ENCODE results near the gene SUPT16H.
"Not testable (repeated sequence)": the region's sequence is repeated elsewhere in the genome, so short reads cannot be mapped to it uniquely, and the experiment has no call there.

Gene SUPT16H

DNA sequence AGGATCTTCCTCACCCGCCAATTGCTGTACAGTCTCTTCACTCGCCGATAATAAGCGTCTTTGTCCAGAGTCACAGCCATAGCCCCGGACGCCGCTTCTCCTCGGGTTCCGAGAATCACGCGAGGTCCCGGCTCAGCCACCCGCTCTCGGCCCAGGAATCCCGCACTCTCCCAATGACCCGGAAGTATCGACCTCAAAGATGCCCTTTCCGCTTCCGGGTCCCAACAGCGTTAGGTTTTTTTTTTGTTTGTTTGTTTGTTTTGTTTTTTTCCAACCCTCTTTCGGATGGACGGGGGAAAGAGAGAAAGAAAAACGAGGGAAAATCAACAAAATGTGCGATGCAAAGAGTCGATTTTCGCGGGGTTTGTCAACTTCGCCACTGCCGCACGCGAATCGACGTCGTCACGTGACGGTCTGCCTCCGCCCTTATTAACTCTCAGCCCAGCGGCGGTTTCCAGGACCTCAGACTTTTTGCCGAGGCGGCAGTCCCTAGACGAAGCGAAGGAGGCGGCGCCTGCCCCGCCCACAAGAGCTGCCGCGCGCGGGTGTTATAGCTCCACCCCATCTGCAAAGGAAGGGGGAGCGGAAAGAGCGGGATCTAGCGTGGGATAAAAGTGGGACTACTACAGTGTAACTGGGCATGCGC is at the start of gene SUPT16H:
Gene SUPT16H (minus strand): TSS at position 172 of the 646 bp plus-strand sequence. CDS start 92 bp downstream, at position 80.
- peak; percentile 100 for DNase-seq

DNA sequence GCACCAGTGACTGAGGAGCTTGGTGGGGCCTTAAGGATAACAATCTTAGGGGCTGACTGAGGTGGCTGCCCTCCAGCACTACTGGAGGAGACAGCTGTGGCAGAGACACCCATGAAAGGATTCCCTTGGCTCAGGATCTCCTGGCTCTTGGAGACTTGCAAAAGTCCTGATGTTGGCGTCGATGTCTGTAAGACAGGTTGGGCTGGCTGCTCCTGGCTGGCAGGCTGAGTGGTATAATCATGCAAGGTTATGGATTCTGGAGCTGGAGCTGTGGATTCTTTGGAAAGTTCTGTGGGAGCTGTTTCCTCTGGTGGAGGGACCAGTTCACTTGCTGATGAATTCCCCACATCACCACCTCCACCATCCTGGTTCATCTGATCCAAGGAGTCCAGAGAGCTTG is 47.3 kb upstream of the SUPT16H start:
- no peak for DNase-seq

- peak; percentile 100 for DNase-seq
These were observed 45.1 kb upstream of the SUPT16H start for GRCh38 chr14:21428930-21429329.

GRCh38 chr14:21426692-21427091 is 42.9 kb upstream of the SUPT16H start:
- no peak for DNase-seq

DNA sequence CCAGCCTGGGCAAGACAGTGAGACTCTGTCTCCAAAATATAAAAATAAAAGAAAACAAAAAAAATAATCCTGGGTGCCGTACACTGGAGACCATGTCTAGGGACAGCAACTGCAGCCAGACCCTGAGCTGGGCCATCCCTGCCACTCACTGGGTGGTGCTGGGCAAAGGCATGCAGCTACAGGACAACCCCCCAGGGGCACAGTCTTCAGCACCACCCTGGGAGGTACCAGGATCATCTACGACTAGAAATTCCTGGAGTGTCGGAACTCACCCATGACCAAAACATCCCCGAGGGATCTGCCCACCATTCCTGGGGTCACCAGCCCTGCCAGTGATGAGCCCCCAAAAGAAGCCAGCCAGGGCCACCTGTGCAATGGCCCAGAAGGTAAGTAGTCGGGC is 35.7 kb upstream of the SUPT16H start:
- DNase-seq, result no peak

- no peak for DNase-seq
These were observed 31.5 kb upstream of the SUPT16H start for GRCh38 chr14:21415329-21415728.

- DNase-seq, result no peak
These were observed 30.4 kb upstream of the SUPT16H start for GRCh38 chr14:21414137-21414631.

DNA sequence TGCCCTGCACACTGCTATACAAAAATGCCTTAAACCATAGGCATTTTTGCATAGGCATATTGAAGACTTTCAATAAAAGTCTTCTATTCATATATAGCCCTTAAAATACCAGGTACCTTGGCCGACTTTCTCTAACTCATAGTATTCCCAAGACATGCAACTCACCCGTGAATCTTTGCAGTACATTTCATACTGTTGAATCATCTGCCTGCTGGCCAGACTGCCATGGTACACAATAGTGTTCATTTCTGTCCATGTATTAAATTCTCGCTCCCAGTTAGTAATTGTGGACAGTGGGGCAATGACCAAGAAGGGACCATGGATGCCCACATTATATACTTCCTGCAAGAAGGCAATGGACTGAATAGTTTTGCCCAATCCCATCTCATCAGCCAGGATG is 24.3 kb upstream of the SUPT16H start:
- DNase-seq, result no peak

DNA sequence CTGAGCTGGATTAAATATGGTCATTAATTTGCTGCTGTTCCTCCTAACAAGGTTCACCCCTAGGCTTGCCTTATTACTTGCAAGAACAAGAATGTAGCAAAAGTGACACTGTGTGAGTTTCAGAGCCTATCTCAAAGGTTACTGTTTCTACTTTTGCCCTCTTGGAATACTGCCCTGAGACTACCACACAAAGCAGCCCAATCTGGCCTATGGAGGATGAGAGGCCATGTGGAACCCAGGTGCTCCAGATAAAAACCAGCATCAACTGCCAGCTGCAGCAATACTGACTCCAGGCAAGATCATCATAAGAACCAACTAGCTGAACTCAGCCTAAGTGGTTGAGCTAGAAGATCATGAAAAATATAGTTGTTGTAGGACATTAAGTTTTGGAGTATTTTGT is 22.4 kb upstream of the SUPT16H start:
- DNase-seq, result no peak

- DNase-seq, result no peak
These were observed 21.3 kb upstream of the SUPT16H start for GRCh38 chr14:21405097-21405496.

DNA sequence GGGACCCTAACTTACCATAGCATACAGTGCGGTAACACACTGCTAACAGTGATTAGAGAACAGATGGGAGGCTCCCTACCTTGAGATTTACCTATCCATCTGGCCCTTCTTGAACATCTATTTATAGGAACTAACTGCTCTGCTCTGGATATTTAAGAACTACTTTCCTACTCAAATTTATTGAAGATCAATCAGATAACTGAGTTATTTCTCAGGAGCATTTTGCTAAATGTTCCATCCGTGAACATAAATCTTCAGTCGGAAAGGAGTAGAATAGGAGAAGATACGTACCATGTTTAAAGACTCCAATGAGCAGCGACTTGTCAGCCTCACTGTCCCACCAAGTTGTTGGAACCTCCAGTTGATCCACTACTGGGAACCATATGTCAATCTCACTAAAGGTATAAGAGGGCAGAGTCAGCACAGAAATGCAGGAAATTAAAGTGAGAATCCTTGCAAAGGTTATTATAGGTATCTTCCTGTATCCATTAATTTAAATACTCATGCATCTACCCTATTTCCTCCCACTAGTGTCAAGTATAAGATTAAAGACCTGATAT is 15.6 kb upstream of the SUPT16H start:
- peak; percentile 66 for DNase-seq

DNA sequence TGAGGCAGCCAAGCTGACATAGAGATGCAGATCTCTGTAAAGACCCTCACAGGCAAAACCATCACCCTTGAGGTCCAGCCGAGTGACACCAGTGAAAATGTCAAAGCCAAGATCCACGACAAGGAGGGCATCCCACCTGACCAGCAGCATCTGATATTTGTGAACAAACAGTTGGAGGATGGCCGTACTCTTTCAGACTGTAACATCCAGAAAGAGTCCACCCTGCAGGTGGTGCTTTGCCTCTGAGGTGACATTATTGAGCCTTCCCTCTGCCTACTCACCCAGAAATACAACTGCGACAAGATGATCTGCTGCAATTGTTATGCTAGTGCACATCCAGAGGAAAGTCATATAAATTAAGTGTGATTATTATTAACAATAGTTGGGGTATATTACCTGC is 15.1 kb upstream of the SUPT16H start:
- no peak for DNase-seq

- DNase-seq, result no peak
These were observed 11.6 kb upstream of the SUPT16H start for GRCh38 chr14:21395450-21395849.

DNA sequence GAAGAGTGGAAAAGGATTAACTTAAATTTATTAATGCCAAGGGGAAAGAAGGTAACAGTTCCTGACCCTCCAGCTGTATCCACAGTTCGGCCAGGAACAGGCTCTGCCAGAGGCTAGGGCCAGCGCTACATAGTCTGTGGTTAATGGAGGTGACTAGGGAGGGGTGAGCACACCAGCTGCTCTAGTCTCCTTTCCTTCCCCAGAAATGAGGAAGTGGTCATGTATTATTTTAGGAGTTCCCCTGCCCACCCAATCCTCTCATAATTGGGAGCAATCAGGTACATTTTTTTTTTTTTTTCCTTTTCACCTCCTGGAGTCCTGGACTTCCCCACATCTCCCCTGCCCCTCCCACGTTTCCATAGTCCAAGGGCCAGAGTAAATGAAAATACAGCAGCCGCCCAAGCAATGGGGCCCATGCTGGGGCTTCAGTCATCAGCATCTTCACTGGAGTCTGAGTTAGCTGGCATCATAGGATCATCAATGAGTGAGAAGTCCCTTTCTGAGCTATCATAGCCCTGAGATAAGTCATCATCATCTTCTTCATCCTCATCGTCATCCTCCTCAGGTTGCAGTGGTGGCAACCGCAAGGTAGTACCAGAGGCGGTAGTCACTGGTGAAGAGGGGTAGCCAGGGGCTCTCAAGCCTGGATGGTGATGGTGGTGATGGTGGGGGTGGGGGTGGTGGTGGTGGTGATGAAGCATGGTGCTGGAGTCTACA is 1.5 kb upstream of the SUPT16H start:
- DNase-seq, result no peak

DNA sequence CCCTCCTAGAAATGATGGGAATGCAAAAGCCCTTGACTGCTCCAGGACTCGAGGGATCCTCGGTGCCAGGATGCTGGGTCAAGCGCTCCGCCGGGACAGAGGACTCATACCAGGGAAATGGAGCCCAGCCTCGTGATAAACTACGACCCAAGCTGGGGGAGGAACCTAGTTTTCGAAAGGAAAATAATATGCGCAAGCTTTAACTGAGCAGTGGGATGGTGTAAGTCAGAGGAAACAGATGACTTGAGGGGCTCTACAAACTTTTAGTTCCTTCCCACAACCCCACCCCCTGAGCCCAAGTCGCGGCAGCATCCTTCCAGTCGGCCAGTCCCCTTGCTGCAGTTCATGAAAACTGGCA is 654 bp upstream of the SUPT16H start:
- peak; percentile 65 for DNase-seq

- DNase-seq, result peak; percentile 92
These were observed 652 bp downstream of the SUPT16H start for GRCh38 chr14:21382886-21383847.

GRCh38 chr14:21382095-21382494 is 1.7 kb downstream of the SUPT16H start:
- DNase-seq, result no peak

DNA sequence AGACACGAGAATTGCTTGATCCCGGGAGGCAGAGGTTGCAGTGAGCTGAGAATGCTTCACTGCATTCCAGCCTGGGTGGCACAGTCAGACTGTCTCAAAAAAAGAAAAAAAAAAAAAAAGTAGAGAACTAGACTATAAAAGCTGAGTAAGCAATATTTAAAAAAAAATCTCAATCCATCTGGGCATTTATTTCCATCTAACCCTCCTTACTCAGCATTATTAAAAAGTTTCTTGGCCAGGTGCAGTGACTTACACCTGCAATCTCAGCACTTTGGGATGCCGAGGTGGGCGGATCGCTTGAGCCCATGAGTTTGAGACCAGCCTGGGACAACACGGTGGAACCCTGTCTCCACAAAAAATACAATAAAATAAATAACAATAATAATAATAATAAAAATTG is 4.5 kb downstream of the SUPT16H start:
- no peak for DNase-seq

GRCh38 chr14:21373980-21374379 is 9.8 kb downstream of the SUPT16H start:
- no peak for DNase-seq

DNA sequence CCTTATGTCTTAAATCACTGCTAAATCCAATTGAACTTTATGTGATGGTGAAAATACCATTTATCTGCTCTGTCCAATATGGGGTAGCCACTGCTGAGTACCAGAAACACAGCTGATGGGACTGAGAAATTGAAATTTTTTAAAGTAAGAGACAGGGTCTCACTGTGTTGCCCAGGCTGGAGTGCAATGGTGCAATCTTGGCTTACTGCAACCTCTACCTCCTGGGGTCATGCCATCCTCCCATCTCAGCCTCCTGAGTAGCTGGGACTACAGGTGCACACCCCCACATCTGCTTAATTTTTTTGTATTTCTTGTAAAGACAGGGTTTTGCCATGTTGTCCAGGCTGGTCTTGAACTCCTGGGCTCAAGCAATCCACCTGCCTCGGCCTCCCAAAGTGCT is 11.0 kb downstream of the SUPT16H start:
- not testable (repeated sequence) for DNase-seq

DNA sequence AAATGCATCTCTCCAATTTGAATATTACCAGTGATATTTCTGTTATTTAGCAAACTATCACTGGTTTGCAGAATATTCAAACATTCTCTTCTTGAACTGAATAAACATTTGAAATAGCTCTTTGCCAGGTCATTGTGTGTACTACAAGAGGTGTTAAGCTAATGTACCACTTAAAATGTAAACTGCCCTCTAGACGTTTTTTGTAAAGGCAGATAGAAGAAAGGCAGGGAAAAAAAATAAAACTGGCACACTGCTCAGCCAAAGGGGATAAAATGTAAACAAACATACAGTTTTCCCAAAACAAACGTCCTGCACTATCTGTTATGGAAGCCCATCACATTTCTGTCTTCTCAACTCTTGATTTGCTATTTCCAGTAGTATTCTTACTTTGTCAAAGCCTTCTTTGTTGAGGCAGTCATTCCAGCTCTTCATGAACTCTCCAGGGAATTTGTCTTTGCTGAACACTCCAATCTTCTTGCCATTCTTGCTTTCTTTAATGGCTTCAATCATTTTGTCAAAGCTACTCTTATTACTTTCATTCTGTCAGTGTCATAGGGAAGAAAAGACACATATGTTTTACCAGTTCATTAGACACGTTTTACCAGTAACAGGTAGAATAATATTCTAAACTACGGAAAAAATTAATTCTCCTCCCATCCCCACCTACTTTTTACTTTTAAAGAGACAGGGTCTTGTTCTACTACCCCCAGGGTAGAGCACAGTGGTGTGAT is 13.7 kb downstream of the SUPT16H start:
- no peak for DNase-seq

DNA sequence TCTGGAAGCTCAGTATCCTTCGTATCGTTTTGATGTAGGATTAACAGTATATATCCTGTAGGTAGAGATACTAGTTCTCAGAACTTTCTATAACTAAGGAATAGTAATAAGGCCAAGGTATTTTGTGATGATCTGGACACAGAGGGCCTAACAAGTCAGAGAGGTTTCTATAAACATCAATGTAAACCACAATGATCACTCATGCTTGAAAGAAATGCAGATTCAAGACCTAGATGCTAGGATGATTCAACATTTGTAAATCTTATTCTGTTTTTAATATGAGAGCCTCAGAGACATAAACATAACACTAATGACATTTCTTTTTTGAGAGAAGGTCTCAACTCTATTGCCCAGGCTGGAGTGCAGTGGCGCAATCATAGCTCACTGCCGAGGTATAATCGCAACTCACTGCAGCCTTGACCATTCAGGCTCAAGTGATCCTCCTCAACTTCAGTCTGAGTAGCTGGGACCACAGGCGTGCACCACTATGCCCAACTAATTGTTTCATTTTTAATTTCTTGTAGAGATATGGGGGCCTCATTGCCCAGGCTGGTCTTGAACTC is 16.2 kb downstream of the SUPT16H start:
- no peak for DNase-seq
